HG02798 (cell line): ENCODE measurements around the gene XPR1.
"Not testable (repeated sequence)": the region's sequence is repeated elsewhere in the genome, so short reads cannot be mapped to it uniquely, and the experiment has no call there.

Experiments used
- ATAC-seq: cut with Tn5 transposase; IDR thresholded peaks from one replicate; pipeline ENCODE4 v1.9.1; 2021; ENCODE audit warnings: mild to moderate bottlenecking; ENCODE audit not compliant: unreplicated experiment, poor library complexity

The XPR1 gene

GRCh38 chr1:180698580-180698979 is 66.8 kb downstream of the XPR1 start:
- ATAC-seq = no peak

- not testable (repeated sequence) for ATAC-seq
These were observed 70.6 kb downstream of the XPR1 start for GRCh38 chr1:180702376-180702775.

- ATAC-seq = not testable (repeated sequence)
These were observed 78.9 kb downstream of the XPR1 start for GRCh38 chr1:180710746-180711145.

- ATAC-seq = not testable (repeated sequence)
These were observed 79.4 kb downstream of the XPR1 start for GRCh38 chr1:180711260-180711659.

GRCh38 chr1:180720753-180721152 is 88.9 kb downstream of the XPR1 start:
- ATAC-seq = no peak

- ATAC-seq = no peak
These were observed 90.8 kb downstream of the XPR1 start for GRCh38 chr1:180722586-180722985.

GRCh38 chr1:180724055-180724454 is 92.2 kb downstream of the XPR1 start:
- no peak for ATAC-seq

- ATAC-seq = not testable (repeated sequence)
These were observed 94.2 kb downstream of the XPR1 start for GRCh38 chr1:180726024-180726423.

- not testable (repeated sequence) for ATAC-seq
These were observed 95.9 kb downstream of the XPR1 start for GRCh38 chr1:180727751-180728150.

GRCh38 chr1:180728472-180729106 is 96.8 kb downstream of the XPR1 start:
- ATAC-seq = no peak

- no peak for ATAC-seq
These were observed 99.3 kb downstream of the XPR1 start for GRCh38 chr1:180731131-180731530.

- ATAC-seq = no peak
These were observed 101.0 kb downstream of the XPR1 start for GRCh38 chr1:180732866-180733265.

GRCh38 chr1:180734366-180734765 is 102.5 kb downstream of the XPR1 start:
- ATAC-seq = no peak

- ATAC-seq = no peak
These were observed 110.8 kb downstream of the XPR1 start for GRCh38 chr1:180742663-180743062.

GRCh38 chr1:180743868-180744267 is 112.0 kb downstream of the XPR1 start:
- no peak for ATAC-seq

GRCh38 chr1:180745098-180745497 is 113.3 kb downstream of the XPR1 start:
- no peak for ATAC-seq

- no peak for ATAC-seq
These were observed 120.1 kb downstream of the XPR1 start for GRCh38 chr1:180751921-180752320.

GRCh38 chr1:180754453-180754852 is 122.6 kb downstream of the XPR1 start:
- ATAC-seq = no peak

GRCh38 chr1:180757657-180758056 is 125.8 kb downstream of the XPR1 start:
- ATAC-seq = no peak

- ATAC-seq = no peak
These were observed 131.0 kb downstream of the XPR1 start for GRCh38 chr1:180762796-180763195.

GRCh38 chr1:180765151-180765550 is 133.3 kb downstream of the XPR1 start:
- ATAC-seq = no peak

- no peak for ATAC-seq
These were observed 138.1 kb downstream of the XPR1 start for GRCh38 chr1:180769889-180770288.
